ENCODE measurements around the gene MAP4K4. TPM values are rescaled to one million over a fixed set of nuclear protein-coding genes. Genes with fewer than 3 reads are reported as not detected.

MAP4K4 gene
- total and polyA plus RNA-seq, 2 of the 4 experiments (the other 2 are of a cell fraction) = 89.4 to 124 TPM

GRCh38 chr2:101775636-101776035 lies 78.1 kb downstream of the MAP4K4 start:
- Histone ChIP-seq H3K14ac (replicated peaks; ENCODE audit: low read depth, low read length) (peak overlapping the region; percentile 5; the same call in 1 of the 2 replicates), H3K4ac (ENCODE audit: low read depth, low read length) (no peak overlapping the region), H4K91ac (ENCODE audit: insufficient read depth, low read depth, low read length) (no peak overlapping the region), H3K4me1 (ENCODE audit: control insufficient read depth, insufficient read depth, low read length) (peaks cover 24% of the 10 kb centered on the region), H3K27me3 (ENCODE audit: control insufficient read depth, insufficient read depth, low read length) (no peaks in the 10 kb centered on the region), H3K9me1 (ENCODE audit: insufficient read depth, low read length) (peaks cover 38% of the 10 kb centered on the region), H2BK5ac (ENCODE audit: low read depth, low read length, poor library complexity, severe bottlenecking) (no peak overlapping the region), H2BK20ac (ENCODE audit: low read depth, low read length) (no peak overlapping the region), H2AFZ (replicated peaks; ENCODE audit: low read length, poor library complexity) (no peak overlapping the region), H2AK9ac (replicated peaks; ENCODE audit: low read depth, low read length, poor library complexity) (no peak overlapping the region), H3K9me3 (ENCODE audit: control insufficient read depth, insufficient read depth, low read length) (no peaks in the 10 kb centered on the region), H3K79me1 (ENCODE audit: low read depth in 1 of 2, low read length in 2 of 2) (peaks cover 21 to 87% of the 10 kb centered on the region in 2 experiments), H3K9ac (ENCODE audit: low read depth, low read length) (no peak overlapping the region), H3K4me3 (ENCODE audit: insufficient read depth, low read depth, low read length) (no peak overlapping the region), H3K56ac (ENCODE audit: extremely low read depth, insufficient read depth, low read length) (no peak overlapping the region), H3K36me3 (ENCODE audit: control insufficient read depth, insufficient read depth, low read length) (no peaks in the 10 kb centered on the region), H3K27ac (ENCODE audit: insufficient read depth, low read length) (peak overlapping the region; percentile 14), H2AK5ac (ENCODE audit: low read depth, low read length) (peak overlapping the region; percentile 69), H3K23ac (ENCODE audit: low read depth, low read length) (no peak overlapping the region; the same call in 1 of the 2 replicates), H4K20me1 (ENCODE audit: insufficient read depth, low read length) (peaks cover 98% of the 10 kb centered on the region), H4K5ac (ENCODE audit: low read depth, low read length) (no peak overlapping the region), H4K8ac (ENCODE audit: low read depth in 2 of 2, low read length in 2 of 2) (no peak overlapping the region), H2BK120ac (ENCODE audit: low read depth, low read length) (no peak overlapping the region), H3K18ac (ENCODE audit: low read depth, low read length) (no peak overlapping the region; the same call in 1 of the 2 replicates), H2BK15ac (ENCODE audit: low read depth, low read length) (no peak overlapping the region), H3K4me2 (ENCODE audit: low read depth, low read length) (no peak overlapping the region)
- dilution Hi-C loops (cut with HindIII; ENCODE audit: low sequenced_read_pairs, unreplicated experiment) (no loop called here), in situ Hi-C loops (cut with MboI; ENCODE audit: low sequenced_read_pairs) (no loop called here), intact Hi-C loops (cut with micrococcal nuclease) (loop anchor here (5.0 kb wide), 1 partner anchor 42 kb away; no protein-coding TSS in a partner anchor)
- 58% methylated on average over 2 of the region's 8 CpGs; no CpG with 5 or more reads in 1 of the 2 experiments for WGBS, 2 experiments (ENCODE audit: extremely low coverage in 2 of 2, insufficient read length in 1 of 2)
- no TSS peak for BruUV-seq (replicated peaks)
- TF ChIP-seq POLR2A (IDR thresholded peaks at IDR 0.05; ENCODE audit: low read depth, low read length) = no peak
- no peak for TF ChIP-seq SMC3 (IDR thresholded peaks at IDR 0.05; ENCODE audit: low read depth, low read length)
- TF ChIP-seq CTCF (conservative IDR thresholded peaks at IDR 0.05; ENCODE audit: low read depth, low read length) = no peak
- no peak for TF ChIP-seq CHD1 (IDR thresholded peaks at IDR 0.05; ENCODE audit: low read depth, low read length)
- TF ChIP-seq MAFK (IDR thresholded peaks at IDR 0.05; ENCODE audit: low read depth, low read length) = no peak
- TF ChIP-seq, protein P1, sequence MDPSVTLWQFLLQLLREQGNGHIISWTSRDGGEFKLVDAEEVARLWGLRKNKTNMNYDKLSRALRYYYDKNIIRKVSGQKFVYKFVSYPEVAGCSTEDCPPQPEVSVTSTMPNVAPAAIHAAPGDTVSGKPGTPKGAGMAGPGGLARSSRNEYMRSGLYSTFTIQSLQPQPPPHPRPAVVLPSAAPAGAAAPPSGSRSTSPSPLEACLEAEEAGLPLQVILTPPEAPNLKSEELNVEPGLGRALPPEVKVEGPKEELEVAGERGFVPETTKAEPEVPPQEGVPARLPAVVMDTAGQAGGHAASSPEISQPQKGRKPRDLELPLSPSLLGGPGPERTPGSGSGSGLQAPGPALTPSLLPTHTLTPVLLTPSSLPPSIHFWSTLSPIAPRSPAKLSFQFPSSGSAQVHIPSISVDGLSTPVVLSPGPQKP (IDR thresholded peaks at IDR 0.05; ENCODE audit: borderline replicate concordance, low read depth, low read length) = no peak
- TF ChIP-seq MAZ (IDR thresholded peaks at IDR 0.05; ENCODE audit: borderline replicate concordance, low read depth, low read length) = no peak
- DNase-seq (no peak), ATAC-seq (ENCODE audit: low read depth) (no peak)
- POLR2A ChIA-PET (ENCODE audit: unreplicated experiment) = no interaction called here
- CTCF ChIA-PET = no interaction called here
